SK-N-SH (cell line): Measurements from ENCODE around the gene NPFFR1.

Source experiments
- CTCF ChIP-seq: fragments of 200-600 bp; sonication (generic); IDR thresholded peaks from 2 replicates; pipeline ENCODE4 v1.6.1; 2017; ENCODE audit warnings: antibody characterized with exemption, mild to moderate bottlenecking, moderate library complexity
- JUND ChIP-seq: IDR thresholded peaks from 2 replicates; pipeline ENCODE4 v1.4.0; 2012
- POLR2AphosphoS5 ChIP-seq: IDR thresholded peaks from 2 replicates; pipeline ENCODE4 v1.6.1; 2012; ENCODE audit warnings: low read depth, low read length
- REST ChIP-seq: IDR thresholded peaks from 2 replicates; pipeline ENCODE4 v1.6.1; 2012; ENCODE audit warnings: mild to moderate bottlenecking, low read depth, low read length, moderate library complexity
- RXRA ChIP-seq: IDR thresholded peaks from 2 replicates; pipeline ENCODE4 v1.4.0; 2012; ENCODE audit warnings: low read depth, mild to moderate bottlenecking, borderline replicate concordance
- TAF1 ChIP-seq: IDR thresholded peaks from 2 replicates; pipeline ENCODE4 v1.6.1; 2012; ENCODE audit warnings: low read depth, mild to moderate bottlenecking, low read length, moderate library complexity, borderline replicate concordance
- TCF12 ChIP-seq: IDR thresholded peaks from 2 replicates; pipeline ENCODE4 v1.4.0; 2012
- USF2 ChIP-seq: fragments of 150-350 bp; IDR thresholded peaks from 2 replicates; pipeline ENCODE4 v1.6.1; 2017; ENCODE audit warnings: antibody characterized with exemption, low read length, low read depth, borderline replicate concordance

GRCh38 chr10:70247360-70247759 lies 36.4 kb downstream of the NPFFR1 start:
- TF ChIP-seq CTCF, result no peak
- no peak for TF ChIP-seq RXRA
- no peak for TF ChIP-seq REST
- no peak for TF ChIP-seq POLR2AphosphoS5
- TF ChIP-seq TCF12, result no peak
- TF ChIP-seq USF2, result no peak
- no peak for TF ChIP-seq JUND
- no peak for TF ChIP-seq TAF1
